PC-3 (cell line): Measurements from ENCODE around the gene DNAL4. TPM values are rescaled to one million over a fixed set of nuclear protein-coding genes. Genes with fewer than 3 reads are reported as not detected.

Experiments used
- ATAC-seq: fragments of 200-7000 bp; cut with Tn5 transposase; 2 replicates; pipeline ENCODE4 v1.9.1; 2020; ENCODE audit warnings: mild to moderate bottlenecking, moderate library complexity
- Bru-seq: library from RNA; stranded (reverse); fragments of 400-500 nt; gene quantifications from one replicate; lab custom pipeline; 2021; lab: Mats Ljungman, UMichigan
- BruChase-seq, 2 experiments: library from RNA; stranded (reverse); fragments of 400-500 nt; gene quantifications; one replicate each; lab custom pipeline; 2021; lab: Mats Ljungman, UMichigan
- BruUV-seq: library from RNA; stranded (reverse); fragments of 400-500 nt; replicated peaks from 2 replicates; lab custom pipeline; 2021; lab: Mats Ljungman, UMichigan
- CTCF ChIA-PET: fragments of 300-600 bp; sonication (Branson Sonifier 250); formaldehyde crosslinking; loops from one replicate; lab custom pipeline; 2022; ENCODE audit warnings: antibody characterized with exemption; lab: Charles Lee
- POLR2A ChIA-PET: fragments of 300-600 bp; sonication (Branson Sonifier 250); formaldehyde crosslinking; loops from one replicate; lab custom pipeline; 2022; ENCODE audit warnings: antibody characterized with exemption; ENCODE audit not compliant: unreplicated experiment; lab: Charles Lee
- DNase-seq: peaks from one replicate; pipeline ENCODE4 v3.0.0-alpha.2; 2015
- H2AFZ ChIP-seq: fragments of 300-600 bp; sonication (generic); 2 replicates; pipeline ENCODE4 v1.6.0; 2016; ENCODE audit warnings: antibody characterized with exemption, low read length
- H3F3A ChIP-seq: fragments of 300-600 bp; sonication (generic); one replicate; pipeline ENCODE4 v1.6.0; 2017; ENCODE audit warnings: antibody characterized with exemption, low read length, control low read depth, mild to moderate bottlenecking; ENCODE audit not compliant: unreplicated experiment
- H3K27ac ChIP-seq: fragments of 300-600 bp; sonication (generic); 2 replicates; pipeline ENCODE4 v1.5.1; 2016; ENCODE audit warnings: mild to moderate bottlenecking, low read length
- H3K27me3 ChIP-seq: fragments of 300-600 bp; sonication (generic); 2 replicates; pipeline ENCODE4 v1.6.1; 2016; ENCODE audit warnings: low read length, mixed read lengths
- H3K36me3 ChIP-seq: fragments of 300-600 bp; sonication (generic); 2 replicates; pipeline ENCODE4 v1.6.1; 2016; ENCODE audit warnings: low read depth, mixed run types, low read length, mixed read lengths
- H3K4me1 ChIP-seq: fragments of 300-600 bp; sonication (generic); 2 replicates; pipeline ENCODE4 v1.5.1; 2016; ENCODE audit warnings: low read length; ENCODE audit not compliant: insufficient read depth
- H3K4me2 ChIP-seq: fragments of 300-600 bp; sonication (generic); 2 replicates; pipeline ENCODE4 v1.6.0; 2016; ENCODE audit warnings: low read length
- H3K4me3 ChIP-seq: fragments of 300-600 bp; sonication (generic); 2 replicates; pipeline ENCODE4 v1.5.1; 2016; ENCODE audit warnings: mild to moderate bottlenecking, low read length, mixed read lengths
- H3K79me2 ChIP-seq: fragments of 300-600 bp; sonication (generic); 2 replicates; pipeline ENCODE4 v1.6.1; 2017; ENCODE audit warnings: low read length, mixed read lengths
- H3K9ac ChIP-seq: fragments of 300-600 bp; sonication (generic); 2 replicates; pipeline ENCODE4 v1.6.0; 2016; ENCODE audit warnings: mild to moderate bottlenecking, low read length
- H3K9me2 ChIP-seq: fragments of 300-600 bp; sonication (generic); replicated peaks from 2 replicates; pipeline ENCODE4 v1.6.1; 2016; ENCODE audit warnings: mixed run types, low read length, mixed read lengths
- H3K9me3 ChIP-seq: fragments of 300-600 bp; sonication (generic); 2 replicates; pipeline ENCODE4 v1.6.1; 2016; ENCODE audit warnings: low read length, mixed read lengths
- H4K20me1 ChIP-seq: fragments of 300-600 bp; sonication (generic); 2 replicates; pipeline ENCODE4 v1.6.1; 2016; ENCODE audit warnings: low read length, mixed read lengths
- EZH2 ChIP-seq: fragments of 300-600 bp; sonication (generic); IDR thresholded peaks from one replicate; pipeline ENCODE4 v1.6.1; 2017; ENCODE audit warnings: antibody characterized with exemption, mild to moderate bottlenecking, low read length; ENCODE audit not compliant: unreplicated experiment
- EZH2phosphoT487 ChIP-seq: fragments of 300-600 bp; sonication (generic); IDR thresholded peaks from 2 replicates; pipeline ENCODE4 v1.6.1; 2018; ENCODE audit warnings: mild to moderate bottlenecking, antibody characterized with exemption, low read length, borderline replicate concordance
- intact Hi-C: fragments of 100-400 bp; cut with micrococcal nuclease; formaldehyde crosslinking; loops from 2 replicates; pipeline ENCODE4 v1.9.0; 2023
- long read RNA-seq: library from polyadenylated mRNA; unstranded; transcript quantifications from one replicate; pipeline ENCODE4 v2.0.0, GENCODE V29; 2021; ENCODE audit not compliant: unreplicated experiment
- total RNA-seq: library from RNA; depleted of rRNA; stranded (reverse); fragments of >200 nt; gene quantifications from 2 replicates; pipeline ENCODE4 v1.2.3, GENCODE V29; 2014; rRNA removed
- TF ChIP-seq, protein P1 (sequence below): fragments of 300-600 bp; sonication (generic); conservative IDR thresholded peaks from 2 replicates; pipeline ENCODE4 v1.5.1; 2017; ENCODE audit warnings: antibody characterized with exemption, low read depth, mild to moderate bottlenecking, low read length

The DNAL4 gene, protein sequence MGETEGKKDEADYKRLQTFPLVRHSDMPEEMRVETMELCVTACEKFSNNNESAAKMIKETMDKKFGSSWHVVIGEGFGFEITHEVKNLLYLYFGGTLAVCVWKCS
- total RNA-seq (22.5 and 24.5 TPM in 2 replicates), Bru-seq, nascent RNA (percentile 53 among the genes with signal in this experiment), BruChase-seq, experiment 1, labeled RNA remaining after a 6-hour chase (percentile 85 among the genes with signal in this experiment), BruChase-seq, experiment 2, labeled RNA remaining after a 2-hour chase (percentile 80 among the genes with signal in this experiment)
- long read RNA-seq, transcript DNAL4-201 (4 exons, 1,504 nt) = major isoform, 17 of 26 reads
- long read RNA-seq, partial matches to known transcripts = 3 of 26 reads
- long read RNA-seq, other reads (novel, unspliced or antisense) = 6 of 26 reads

GRCh38 chr22:38793721-38794466, at the start of gene DNAL4:
Gene DNAL4 (minus strand): TSS chr22:38794143. CDS start chr22:38782731, 11,412 bp downstream.
- Histone ChIP-seq H4K20me1 (no peaks in the 10 kb centered on the region), H3K9ac (peak within 1 kb of the TSS; percentile 68), H3K27me3 (peaks cover 4% of the 10 kb centered on the region; the same call in 1 of the 2 replicates), H3F3A (no peaks in the 10 kb centered on the region), H3K9me2 (no peaks in the 10 kb centered on the region), H3K9me3 (no peaks in the 10 kb centered on the region), H3K79me2 (peaks cover 6% of the 10 kb centered on the region), H3K36me3 (no peaks in the 10 kb centered on the region), H3K4me2 (peak within 1 kb of the TSS; percentile 92), H3K4me3 (peak within 1 kb of the TSS; percentile 81), H3K27ac (no peak within 1 kb of the TSS), H2AFZ (peak within 1 kb of the TSS; percentile 54), H3K4me1 (peaks cover 14% of the 10 kb centered on the region)
- peak; percentile 96 for ATAC-seq
- ChIA-PET POLR2A (interaction anchor here (0.7 kb wide), 1 partner anchor 18 kb away, joined by 3 read pairs; no protein-coding TSS in a partner anchor), CTCF (interaction anchor here (0.7 kb wide), 1 partner anchor 737 kb away, joined by 5 read pairs; no protein-coding TSS in a partner anchor)
- no peak for TF ChIP-seq EZH2
- peak; percentile 98 for DNase-seq
- intact Hi-C loops = no loop called here
- no TSS peak for BruUV-seq

DNA sequence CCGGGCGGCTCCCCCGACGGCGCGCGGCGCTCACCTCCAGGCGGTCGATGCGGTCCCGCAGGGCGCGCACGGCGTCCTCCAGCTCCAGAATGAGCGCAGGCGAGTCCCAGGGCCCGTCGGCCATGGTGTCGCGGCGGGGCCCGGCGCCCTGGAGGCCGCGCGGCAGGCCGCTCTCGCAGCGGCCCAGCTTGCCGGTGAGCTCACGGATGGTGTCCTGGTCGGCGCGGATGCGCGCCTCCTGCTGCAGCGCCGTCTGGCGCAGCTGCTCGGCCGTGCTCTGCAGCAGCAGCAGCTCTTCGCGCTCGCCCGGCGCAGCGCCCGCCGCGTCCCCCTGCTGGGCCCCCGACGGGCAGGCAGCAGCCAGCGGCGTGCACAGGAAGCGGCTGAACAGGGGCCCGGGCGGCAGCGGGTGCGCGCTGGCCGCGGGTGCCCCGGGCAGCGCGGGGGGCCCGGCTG, 49.3 kb upstream of the DNAL4 start:
- Histone ChIP-seq H2AFZ (0 out of 2 replicates have a peak overlapping the region, but pooled peaks have one; percentile 30), H3K9ac (no peak overlapping the region), H3K27ac (no peak overlapping the region), H3K9me3 (no peaks in the 10 kb centered on the region), H3K4me3 (peak overlapping the region; percentile 68), H3K9me2 (no peaks in the 10 kb centered on the region), H3K36me3 (no peaks in the 10 kb centered on the region), H3K79me2 (no peaks in the 10 kb centered on the region), H3F3A (no peaks in the 10 kb centered on the region), H3K4me2 (peak overlapping the region; percentile 75), H3K4me1 (peaks cover 9% of the 10 kb centered on the region; the same call in 1 of the 2 replicates), H3K27me3 (no peaks in the 10 kb centered on the region), H4K20me1 (no peaks in the 10 kb centered on the region)
- CTCF ChIA-PET = interaction anchor here (0.5 to 1.0 kb wide), 3 partner anchors 73 to 126 kb away, joined by 3 to 15 read pairs (median 3); no protein-coding TSS in a partner anchor
- no peak for TF ChIP-seq EZH2phosphoT487
- TF ChIP-seq EZH2 = no peak
- TF ChIP-seq, protein P1, sequence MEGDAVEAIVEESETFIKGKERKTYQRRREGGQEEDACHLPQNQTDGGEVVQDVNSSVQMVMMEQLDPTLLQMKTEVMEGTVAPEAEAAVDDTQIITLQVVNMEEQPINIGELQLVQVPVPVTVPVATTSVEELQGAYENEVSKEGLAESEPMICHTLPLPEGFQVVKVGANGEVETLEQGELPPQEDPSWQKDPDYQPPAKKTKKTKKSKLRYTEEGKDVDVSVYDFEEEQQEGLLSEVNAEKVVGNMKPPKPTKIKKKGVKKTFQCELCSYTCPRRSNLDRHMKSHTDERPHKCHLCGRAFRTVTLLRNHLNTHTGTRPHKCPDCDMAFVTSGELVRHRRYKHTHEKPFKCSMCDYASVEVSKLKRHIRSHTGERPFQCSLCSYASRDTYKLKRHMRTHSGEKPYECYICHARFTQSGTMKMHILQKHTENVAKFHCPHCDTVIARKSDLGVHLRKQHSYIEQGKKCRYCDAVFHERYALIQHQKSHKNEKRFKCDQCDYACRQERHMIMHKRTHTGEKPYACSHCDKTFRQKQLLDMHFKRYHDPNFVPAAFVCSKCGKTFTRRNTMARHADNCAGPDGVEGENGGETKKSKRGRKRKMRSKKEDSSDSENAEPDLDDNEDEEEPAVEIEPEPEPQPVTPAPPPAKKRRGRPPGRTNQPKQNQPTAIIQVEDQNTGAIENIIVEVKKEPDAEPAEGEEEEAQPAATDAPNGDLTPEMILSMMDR = no peak
- intact Hi-C loops = no loop called here
- POLR2A ChIA-PET = interaction anchor here (0.5 kb wide), 1 partner anchor 682 kb away, joined by 3 read pairs; no protein-coding TSS in a partner anchor
- peak; percentile 55 for DNase-seq
- ATAC-seq = peak; percentile 82
- no TSS peak for BruUV-seq
